SK-N-SH treated with all-trans-retinoic acid at 6 μM for 48 hours (cell line): Measurements from ENCODE around the gene PTPRN2.

ENCODE experiments used
- ATAC-seq: fragments of 200-7000 bp; cut with Tn5 transposase; 3 replicates; pipeline ENCODE4 v1.9.1; 2020; ENCODE audit warnings: mild to moderate bottlenecking, moderate library complexity
- BACH2 ChIP-seq: fragments of 250-450 bp; sonication (Bioruptor Pico); IDR thresholded peaks from 2 replicates; pipeline ENCODE4 v1.9.0; 2021; ENCODE audit warnings: mild to moderate bottlenecking, borderline replicate concordance
- CREB5 ChIP-seq: fragments of 250-450 bp; sonication (Bioruptor Pico); IDR thresholded peaks from 2 replicates; pipeline ENCODE4 v1.5.1; 2020; ENCODE audit warnings: low read depth, mild to moderate bottlenecking, moderate library complexity
- CSDC2 ChIP-seq: fragments of 250-450 bp; sonication (Bioruptor Pico); IDR thresholded peaks from 2 replicates; pipeline ENCODE4 v1.5.0; 2020; ENCODE audit warnings: mild to moderate bottlenecking, moderate library complexity
- ESRRG ChIP-seq: fragments of 250-450 bp; sonication (Bioruptor Pico); IDR thresholded peaks from 2 replicates; pipeline ENCODE4 v1.6.1; 2021; ENCODE audit warnings: mild to moderate bottlenecking
- GLIS3 ChIP-seq: fragments of 250-450 bp; sonication (Bioruptor Pico); IDR thresholded peaks from 2 replicates; pipeline ENCODE4 v1.5.0; 2020; ENCODE audit warnings: mild to moderate bottlenecking, moderate library complexity
- ISL1 ChIP-seq: fragments of 250-450 bp; sonication (Bioruptor Pico); IDR thresholded peaks from 2 replicates; pipeline ENCODE4 v2.1.2; 2022; ENCODE audit warnings: mild to moderate bottlenecking, moderate library complexity
- OSR1 ChIP-seq: fragments of 250-450 bp; sonication (Bioruptor Pico); IDR thresholded peaks from 2 replicates; pipeline ENCODE4 v1.8.0; 2022; ENCODE audit warnings: moderate library complexity, mild to moderate bottlenecking, inconsistent platforms
- PATZ1 ChIP-seq: fragments of 250-450 bp; sonication (Bioruptor Pico); IDR thresholded peaks from 2 replicates; pipeline ENCODE4 v1.8.0; 2020; ENCODE audit warnings: mild to moderate bottlenecking, moderate library complexity, borderline replicate concordance
- POU6F1 ChIP-seq: fragments of 250-450 bp; sonication (Bioruptor Pico); IDR thresholded peaks from 2 replicates; pipeline ENCODE4 v1.8.0; 2021; ENCODE audit warnings: low read depth, mild to moderate bottlenecking, moderate library complexity, borderline replicate concordance
- PPARA ChIP-seq: fragments of 250-450 bp; sonication (Bioruptor Pico); IDR thresholded peaks from 2 replicates; pipeline ENCODE4 v1.5.0; 2020; ENCODE audit warnings: mild to moderate bottlenecking, borderline replicate concordance
- RARB ChIP-seq: fragments of 250-450 bp; sonication (Bioruptor Pico); IDR thresholded peaks from 2 replicates; pipeline ENCODE4 v1.8.0; 2021; ENCODE audit warnings: mild to moderate bottlenecking, moderate library complexity
- SNAI2 ChIP-seq: fragments of 250-450 bp; sonication (Bioruptor Pico); IDR thresholded peaks from 2 replicates; pipeline ENCODE4 v1.5.0; 2020; ENCODE audit warnings: mild to moderate bottlenecking, moderate library complexity
- TOX ChIP-seq: fragments of 250-450 bp; sonication (Bioruptor Pico); IDR thresholded peaks from 2 replicates; pipeline ENCODE4 v1.8.0; 2021; ENCODE audit warnings: mild to moderate bottlenecking, moderate library complexity, borderline replicate concordance
- TSHZ2 ChIP-seq: fragments of 250-450 bp; sonication (Bioruptor Pico); IDR thresholded peaks from 2 replicates; pipeline ENCODE4 v1.5.0; 2020; ENCODE audit warnings: mild to moderate bottlenecking, moderate library complexity
- ZC3H10 ChIP-seq: fragments of 250-450 bp; sonication (Bioruptor Pico); IDR thresholded peaks from 2 replicates; pipeline ENCODE4 v1.5.1; 2021; ENCODE audit warnings: mild to moderate bottlenecking, moderate library complexity
- ZFP3 ChIP-seq: fragments of 250-450 bp; sonication (Bioruptor Pico); IDR thresholded peaks from 2 replicates; pipeline ENCODE4 v1.5.0; 2020; ENCODE audit warnings: mild to moderate bottlenecking, moderate library complexity
- ZFP30 ChIP-seq: fragments of 450-650 bp; formaldehyde crosslinking; IDR thresholded peaks from 2 replicates; pipeline ENCODE4 v1.5.0; 2022; ENCODE audit warnings: mild to moderate bottlenecking, moderate library complexity
- ZNF565 ChIP-seq: fragments of 450-650 bp; formaldehyde crosslinking; conservative IDR thresholded peaks from 2 replicates; pipeline ENCODE4 v1.5.0; 2020; ENCODE audit warnings: low read depth, mild to moderate bottlenecking, moderate library complexity
- ZNF8 ChIP-seq: fragments of 450-650 bp; formaldehyde crosslinking; IDR thresholded peaks from 2 replicates; pipeline ENCODE4 v1.5.0; 2020; ENCODE audit warnings: mild to moderate bottlenecking, moderate library complexity

PTPRN2 gene

GRCh38 chr7:158495786-158496185, 91.8 kb downstream of the PTPRN2 start (continued):
- TF ChIP-seq POU6F1 (CRISPR knock-in tag) (no peak), BACH2 (CRISPR knock-in tag) (no peak), ZC3H10 (CRISPR knock-in tag) (no peak), GLIS3 (CRISPR knock-in tag) (no peak), ESRRG (no peak), CSDC2 (CRISPR knock-in tag) (no peak), SNAI2 (CRISPR knock-in tag) (no peak)

GRCh38 chr7:158495216-158495615, 92.4 kb downstream of the PTPRN2 start:
- ATAC-seq, result no peak; the same call in 2 of the 3 replicates
- no peak for TF ChIP-seq BACH2 (CRISPR knock-in tag)
- no peak for TF ChIP-seq ESRRG
- no peak for TF ChIP-seq ZNF8 (CRISPR knock-in tag)
- no peak for TF ChIP-seq ZFP3
- no peak for TF ChIP-seq ZC3H10 (CRISPR knock-in tag)

GRCh38 chr7:158494643-158495042, 93.0 kb downstream of the PTPRN2 start:
- TF ChIP-seq PPARA (CRISPR knock-in tag), result no peak
- TF ChIP-seq BACH2 (CRISPR knock-in tag), result no peak
- no peak for TF ChIP-seq RARB (CRISPR knock-in tag)
- no peak for TF ChIP-seq CREB5
- no peak for TF ChIP-seq PATZ1 (CRISPR knock-in tag)
- no peak for ATAC-seq

- TF ChIP-seq ZNF565 (no peak), ZC3H10 (CRISPR knock-in tag) (no peak), OSR1 (CRISPR knock-in tag) (no peak)
- TF ChIP-seq, all 23 proteins: peak for 0
- no peak for ATAC-seq
Observed at GRCh38 chr7:158494162-158494586, 93.4 kb downstream of the PTPRN2 start.

GRCh38 chr7:158492367-158492764, 95.3 kb downstream of the PTPRN2 start:
- TF ChIP-seq POU6F1 (CRISPR knock-in tag) (no peak), TSHZ2 (CRISPR knock-in tag) (no peak), GLIS3 (CRISPR knock-in tag) (no peak), PPARA (CRISPR knock-in tag) (no peak), BACH2 (CRISPR knock-in tag) (no peak), ZNF8 (CRISPR knock-in tag) (no peak), ESRRG (no peak), PATZ1 (CRISPR knock-in tag) (no peak), ISL1 (no peak), SNAI2 (CRISPR knock-in tag) (no peak), TOX (CRISPR knock-in tag) (no peak), CSDC2 (CRISPR knock-in tag) (no peak), ZFP30 (CRISPR knock-in tag) (no peak), ZFP3 (no peak), CREB5 (no peak), ZNF565 (no peak)
- TF ChIP-seq, all 23 proteins: peak for 0
- ATAC-seq, result no peak
